Neural progenitor cell (in vitro differentiated cells): Measurements from ENCODE around the gene CFAP299. TPM values are rescaled to one million over a fixed set of nuclear protein-coding genes. Genes with fewer than 3 reads are reported as not detected.

Experiments used
- DNase-seq: peaks from one replicate; pipeline ENCODE4 v3.0.0-alpha.2; 2016; ENCODE audit warnings: low spot score
- H2AFZ ChIP-seq: fragments of 200-600 bp; sonication (generic); replicated peaks from 2 replicates; pipeline ENCODE4 v1.6.1; 2016; ENCODE audit warnings: antibody characterized with exemption
- H3F3A ChIP-seq: fragments of 200-600 bp; sonication (generic); 2 replicates; pipeline ENCODE4 v1.6.1; 2016; ENCODE audit warnings: antibody characterized with exemption, low read depth
- H3K27ac ChIP-seq: fragments of 200-600 bp; sonication (generic); 2 replicates; pipeline ENCODE4 v1.5.1; 2016; ENCODE audit warnings: mild to moderate bottlenecking
- H3K27me3 ChIP-seq: fragments of 200-600 bp; sonication (generic); 2 replicates; pipeline ENCODE4 v1.6.1; 2016; ENCODE audit warnings: mild to moderate bottlenecking, moderate library complexity
- H3K36me3 ChIP-seq: fragments of 200-600 bp; sonication (generic); 2 replicates; pipeline ENCODE4 v1.5.1; 2016
- H3K4me1 ChIP-seq: fragments of 200-600 bp; sonication (generic); 2 replicates; pipeline ENCODE4 v1.6.1; 2016; ENCODE audit warnings: mixed run types
- H3K4me2 ChIP-seq: fragments of 200-600 bp; sonication (generic); 2 replicates; pipeline ENCODE4 v1.6.1; 2016
- H3K4me3 ChIP-seq: fragments of 200-600 bp; sonication (generic); 2 replicates; pipeline ENCODE4 v1.5.1; 2016
- H3K79me2 ChIP-seq: fragments of 200-600 bp; sonication (generic); 2 replicates; pipeline ENCODE4 v1.6.1; 2016; ENCODE audit warnings: low read depth
- H3K9ac ChIP-seq: fragments of 200-600 bp; sonication (generic); 2 replicates; pipeline ENCODE4 v1.6.1; 2016
- H3K9me3 ChIP-seq: fragments of 200-600 bp; sonication (generic); 2 replicates; pipeline ENCODE4 v1.5.1; 2016; ENCODE audit warnings: low read depth
- H4K20me1 ChIP-seq: fragments of 200-600 bp; sonication (generic); 2 replicates; pipeline ENCODE4 v1.6.1; 2016; ENCODE audit warnings: low read depth
- H3K27ac Mint-ChIP-seq: 3 replicates; pipeline ENCODE4 v1.8.0; 2021; ENCODE audit warnings: mixed read lengths
- H3K27me3 Mint-ChIP-seq: 2 replicates; pipeline ENCODE4 v1.8.0; 2022; ENCODE audit warnings: low read depth, mild to moderate bottlenecking, inconsistent platforms, moderate library complexity, mixed read lengths; ENCODE audit not compliant: insufficient read depth
- H3K36me3 Mint-ChIP-seq: 3 replicates; pipeline ENCODE4 v1.8.0; 2021; ENCODE audit warnings: mixed read lengths
- H3K4me1 Mint-ChIP-seq: 3 replicates; pipeline ENCODE4 v1.8.0; 2021; ENCODE audit warnings: mixed read lengths
- H3K4me3 Mint-ChIP-seq: 3 replicates; pipeline ENCODE4 v1.8.0; 2021; ENCODE audit warnings: mild to moderate bottlenecking, moderate library complexity, mixed read lengths
- H3K9me3 Mint-ChIP-seq: 3 replicates; pipeline ENCODE4 v1.8.0; 2020; ENCODE audit warnings: mixed read lengths
- CTCF ChIP-seq: fragments of 200-600 bp; sonication (generic); IDR thresholded peaks from 2 replicates; pipeline ENCODE4 v1.5.1; 2017; ENCODE audit warnings: antibody characterized with exemption, mild to moderate bottlenecking
- EZH2 ChIP-seq: fragments of 200-600 bp; sonication (generic); IDR thresholded peaks from 2 replicates; pipeline ENCODE4 v1.6.1; 2017; ENCODE audit warnings: antibody characterized with exemption, mild to moderate bottlenecking, moderate library complexity
- EZH2phosphoT487 ChIP-seq: fragments of 200-600 bp; sonication (generic); IDR thresholded peaks from 2 replicates; pipeline ENCODE4 v1.6.1; 2017; ENCODE audit warnings: antibody characterized with exemption
- total RNA-seq: library from RNA; depleted of rRNA; stranded (reverse); fragments of >200 nt; gene quantifications from 2 replicates; pipeline ENCODE4 v1.2.3, GENCODE V29; 2015; ENCODE audit warnings: low replicate concordance

The CFAP299 gene
- total RNA-seq, 1 donor from 2014 or later = not detected

GRCh38 chr4:80986011-80986410, 650.5 kb downstream of the CFAP299 start:
- H3K9me3 ChIP-seq = no peaks in the 10 kb centered on the region
- H3K27ac ChIP-seq = no peak overlapping the region
- H3K27me3 ChIP-seq = no peaks in the 10 kb centered on the region
- Mint-ChIP-seq H3K4me3 (no peak overlapping the region), H3K9me3 (peaks cover 2% of the 10 kb centered on the region), H3K4me1 (no peaks in the 10 kb centered on the region), H3K27me3 (no peaks in the 10 kb centered on the region), H3K36me3 (no peaks in the 10 kb centered on the region), H3K27ac (no peak overlapping the region)
- H3K4me1 ChIP-seq = no peaks in the 10 kb centered on the region
- H3K4me3 ChIP-seq = no peak overlapping the region
- H3F3A ChIP-seq = no peaks in the 10 kb centered on the region
- H3K36me3 ChIP-seq = no peaks in the 10 kb centered on the region
- H3K9ac ChIP-seq = no peak overlapping the region
- no peak overlapping the region for H3K4me2 ChIP-seq
- no peak for TF ChIP-seq EZH2
- TF ChIP-seq CTCF = no peak
- no peak for TF ChIP-seq EZH2phosphoT487
- DNase-seq = no peak
- H4K20me1 ChIP-seq = no peaks in the 10 kb centered on the region
- H3K79me2 ChIP-seq = no peaks in the 10 kb centered on the region
- H2AFZ ChIP-seq = no peak overlapping the region

- H3K27me3 Mint-ChIP-seq = no peaks in the 10 kb centered on the region
- Histone ChIP-seq H3K79me2 (no peaks in the 10 kb centered on the region), H3K4me3 (no peak overlapping the region), H3K27me3 (no peaks in the 10 kb centered on the region), H3K36me3 (no peaks in the 10 kb centered on the region), H3K9ac (no peak overlapping the region), H3K27ac (no peak overlapping the region), H2AFZ (no peak overlapping the region), H3F3A (no peaks in the 10 kb centered on the region), H3K9me3 (no peaks in the 10 kb centered on the region), H4K20me1 (no peaks in the 10 kb centered on the region), H3K4me1 (no peaks in the 10 kb centered on the region), H3K4me2 (no peak overlapping the region)
- no peak overlapping the region for H3K27ac Mint-ChIP-seq
- H3K4me3 Mint-ChIP-seq = no peak overlapping the region
- no peak for TF ChIP-seq EZH2
- peak; percentile 85 for TF ChIP-seq CTCF
- no peaks in the 10 kb centered on the region for H3K36me3 Mint-ChIP-seq
- no peaks in the 10 kb centered on the region for H3K4me1 Mint-ChIP-seq
- DNase-seq = peak; percentile 71
- no peaks in the 10 kb centered on the region for H3K9me3 Mint-ChIP-seq
Measured at GRCh38 chr4:80989921-80990544, 654.5 kb downstream of the CFAP299 start.

- no peaks in the 10 kb centered on the region for H3K4me1 ChIP-seq
- H2AFZ ChIP-seq = no peak overlapping the region
- H3K27ac ChIP-seq = no peak overlapping the region
- DNase-seq = peak; percentile 42
- no peaks in the 10 kb centered on the region for H4K20me1 ChIP-seq
- no peaks in the 10 kb centered on the region for H3K36me3 Mint-ChIP-seq
- H3K4me2 ChIP-seq = no peak overlapping the region
- no peak overlapping the region for H3K27ac Mint-ChIP-seq
- H3K27me3 Mint-ChIP-seq = no peaks in the 10 kb centered on the region
- TF ChIP-seq EZH2 (no peak), EZH2phosphoT487 (no peak), CTCF (no peak)
- H3K79me2 ChIP-seq = no peaks in the 10 kb centered on the region
- no peaks in the 10 kb centered on the region for H3F3A ChIP-seq
- H3K36me3 ChIP-seq = no peaks in the 10 kb centered on the region
- no peaks in the 10 kb centered on the region for H3K9me3 Mint-ChIP-seq
- no peaks in the 10 kb centered on the region for H3K27me3 ChIP-seq
- no peak overlapping the region for H3K9ac ChIP-seq
- no peak overlapping the region for H3K4me3 ChIP-seq
- H3K4me1 Mint-ChIP-seq = no peaks in the 10 kb centered on the region
- H3K4me3 Mint-ChIP-seq = no peak overlapping the region
- no peaks in the 10 kb centered on the region for H3K9me3 ChIP-seq
Measured at GRCh38 chr4:80990851-80991250, 655.3 kb downstream of the CFAP299 start.
